Amygdala (tissue), 56 donors: ENCODE data around the gene DOCK4.

Experiments used
- DNase-seq, 56 donors: peaks; one replicate each; lab custom pipeline; 2025; lab: John Stamatoyannopoulos, UW

Gene DOCK4

GRCh38 chr7:112162784-112163506 lies 43.3 kb downstream of the DOCK4 start:
- DNase-seq = no peak

GRCh38 chr7:112162142-112162766 lies 43.9 kb downstream of the DOCK4 start:
- DNase-seq = peak in 51 of 56 donors; percentile 9 to 88 (median 68)

GRCh38 chr7:112161253-112162141 lies 44.7 kb downstream of the DOCK4 start:
- DNase-seq = no peak

GRCh38 chr7:112160771-112161150 lies 45.4 kb downstream of the DOCK4 start:
- DNase-seq = no peak

- DNase-seq = no peak
Observed at GRCh38 chr7:112160130-112160770, 45.9 kb downstream of the DOCK4 start.

GRCh38 chr7:112159351-112159750 lies 46.8 kb downstream of the DOCK4 start:
- peak in 1 of 56 donors; percentile 20 for DNase-seq

- no peak for DNase-seq
Observed at GRCh38 chr7:112157072-112157471, 49.1 kb downstream of the DOCK4 start.

GRCh38 chr7:112156412-112156811 lies 49.8 kb downstream of the DOCK4 start:
- no peak for DNase-seq

- no peak for DNase-seq
Observed at GRCh38 chr7:112154690-112155089, 51.5 kb downstream of the DOCK4 start.

GRCh38 chr7:112152186-112152585 lies 54.0 kb downstream of the DOCK4 start:
- no peak for DNase-seq

GRCh38 chr7:112150823-112151641 lies 55.2 kb downstream of the DOCK4 start:
- no peak for DNase-seq

GRCh38 chr7:112149734-112150133 lies 56.5 kb downstream of the DOCK4 start:
- no peak for DNase-seq

- DNase-seq = peak in 2 of 56 donors; percentile 8 to 31
Observed at GRCh38 chr7:112147793-112148361, 58.3 kb downstream of the DOCK4 start.

- no peak for DNase-seq
Observed at GRCh38 chr7:112145206-112145605, 61.0 kb downstream of the DOCK4 start.

GRCh38 chr7:112144284-112145059 lies 61.7 kb downstream of the DOCK4 start:
- DNase-seq = no peak

GRCh38 chr7:112143582-112143981 lies 62.6 kb downstream of the DOCK4 start:
- DNase-seq = no peak

- no peak for DNase-seq
Observed at GRCh38 chr7:112143136-112143535, 63.1 kb downstream of the DOCK4 start.

GRCh38 chr7:112140600-112140999 lies 65.6 kb downstream of the DOCK4 start:
- DNase-seq = peak in 2 of 56 donors; percentile 23 to 41

GRCh38 chr7:112138938-112139337 lies 67.3 kb downstream of the DOCK4 start:
- no peak for DNase-seq
